Erythroblast (primary cell): ENCODE measurements around the gene NXPE3.

ENCODE experiments used
- GATA1 ChIP-seq: IDR thresholded peaks from 2 replicates; pipeline ENCODE4 v1.6.1; 2011; ENCODE audit warnings: low read depth, mild to moderate bottlenecking, control low read depth, low read length, moderate library complexity
- POLR2A ChIP-seq: IDR thresholded peaks from 2 replicates; pipeline ENCODE4 v1.6.1; 2011; ENCODE audit warnings: mild to moderate bottlenecking, low read length

DNA sequence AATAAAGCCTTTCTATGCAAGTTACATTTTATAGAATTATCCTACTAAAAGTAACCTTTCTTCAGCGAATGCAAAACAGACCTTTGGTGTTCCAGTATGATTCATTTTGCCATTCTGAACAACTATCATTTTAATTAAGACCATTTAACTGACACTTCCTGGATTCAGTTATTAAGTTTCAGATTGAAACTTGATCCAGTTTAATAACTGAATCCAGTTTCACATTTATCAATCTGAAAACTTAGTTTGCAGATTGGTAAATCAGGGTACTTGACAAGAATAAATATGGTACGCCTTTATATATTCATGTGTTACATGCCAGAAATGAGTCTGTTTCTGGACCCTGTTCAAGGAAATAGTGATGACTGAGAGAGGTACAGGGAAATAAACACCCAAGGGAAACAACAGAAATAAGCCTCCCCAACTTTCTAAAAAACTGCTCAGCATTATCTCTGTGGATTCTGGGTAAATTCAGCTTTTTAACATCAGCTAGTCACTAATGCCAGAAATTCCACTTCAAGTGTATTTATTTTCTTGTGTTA is 47.0 kb downstream of the NXPE3 start:
- TF ChIP-seq GATA1 (no peak), POLR2A (no peak)
